Activated CD4-positive, alpha-beta memory T cell treated with anti-CD3 and anti-CD28 coated beads for 36 hours (primary cell): ENCODE results near the gene NOP14. TPM values are rescaled to one million over a fixed set of nuclear protein-coding genes. Genes with fewer than 3 reads are reported as not detected.
"Not testable (repeated sequence)": the region's sequence is repeated elsewhere in the genome, so short reads cannot be mapped to it uniquely, and the experiment has no call there.

Source experiments
- CTCF ChIA-PET: fragments of 350-600 bp; sonication (Branson Sonifier 250); formaldehyde crosslinking; loops from one replicate; lab custom pipeline; 2021; ENCODE audit warnings: antibody characterized with exemption, inconsistent platforms; lab: Charles Lee
- POLR2A ChIA-PET: fragments of 350-600 bp; sonication (Branson Sonifier 250); formaldehyde crosslinking; loops from one replicate; lab custom pipeline; 2021; ENCODE audit warnings: antibody characterized with exemption; lab: Charles Lee
- DNase-seq: peaks from one replicate; pipeline ENCODE4 v3.0.0-alpha.2; 2020
- H3K27ac Mint-ChIP-seq: one replicate; pipeline ENCODE4 v1.8.0; 2021; ENCODE audit warnings: mixed read lengths
- H3K27me3 Mint-ChIP-seq: one replicate; pipeline ENCODE4 v1.8.0; 2021; ENCODE audit warnings: mixed read lengths
- H3K36me3 Mint-ChIP-seq: one replicate; pipeline ENCODE4 v1.8.0; 2021; ENCODE audit warnings: mixed read lengths
- H3K4me1 Mint-ChIP-seq: one replicate; pipeline ENCODE4 v1.8.0; 2021; ENCODE audit warnings: low read depth, mixed read lengths
- H3K4me3 Mint-ChIP-seq: one replicate; pipeline ENCODE4 v1.8.0; 2021; ENCODE audit warnings: mild to moderate bottlenecking, mixed read lengths
- H3K9me3 Mint-ChIP-seq: one replicate; pipeline ENCODE4 v1.8.0; 2021; ENCODE audit warnings: mixed read lengths
- intact Hi-C: fragments of 100-400 bp; cut with micrococcal nuclease; formaldehyde crosslinking; loops from one replicate; pipeline ENCODE4 v1.15.1; 2023
- total RNA-seq, 2 experiments: library from RNA; stranded (reverse); gene quantifications; one replicate each; pipeline ENCODE4 v1.2.3, GENCODE V29; 2021

Gene NOP14
- 10 to 100 TPM; 67.4 to 73.4 TPM for total RNA-seq

- Mint-ChIP-seq H3K9me3 (no peaks in the 10 kb centered on the region), H3K4me1 (peaks cover 30% of the 10 kb centered on the region), H3K27me3 (no peaks in the 10 kb centered on the region), H3K27ac (peak within 1 kb of the TSS; percentile 94), H3K4me3 (peak within 1 kb of the TSS; percentile 78), H3K36me3 (peaks cover 19% of the 10 kb centered on the region)
- peak; percentile 98 for DNase-seq
- POLR2A ChIA-PET: interaction anchor here (0.6 to 3.6 kb wide), 11 partner anchors 9 to 550 kb away, joined by 3 to 70 read pairs (median 5); no protein-coding TSS in a partner anchor
- intact Hi-C loops: loop anchor here (1.0 to 5.0 kb wide), 5 partner anchors 111 to 546 kb away; partner anchors contain the start of genes CFAP99, FAM193A, HTT and HTT-AS
- CTCF ChIA-PET: interaction anchor here (1.2 to 4.2 kb wide), 17 partner anchors 9 to 217 kb away, joined by 3 to 25 read pairs (median 5); no protein-coding TSS in a partner anchor
These were observed at the start of gene NOP14, which contains the start of gene GRK4 for GRCh38 chr4:2963175-2963965. Gene NOP14 (minus strand): TSS chr4:2963406. CDS start chr4:2963319, 87 bp downstream. Gene GRK4 (plus strand): TSS chr4:2963571. CDS start chr4:2964071, 500 bp downstream.

- POLR2A ChIA-PET: no interaction called here
- H3K4me1 Mint-ChIP-seq: peaks cover 27% of the 10 kb centered on the region
- CTCF ChIA-PET: no interaction called here
- no peak overlapping the region for H3K27ac Mint-ChIP-seq
- H3K36me3 Mint-ChIP-seq: no peaks in the 10 kb centered on the region
- H3K4me3 Mint-ChIP-seq: no peak overlapping the region
- intact Hi-C loops: no loop called here
- H3K9me3 Mint-ChIP-seq: peaks cover 10% of the 10 kb centered on the region
- no peak for DNase-seq
- H3K27me3 Mint-ChIP-seq: peaks cover 20% of the 10 kb centered on the region
These were observed 48.4 kb upstream of the NOP14 start for GRCh38 chr4:3011456-3012220.

- H3K27ac Mint-ChIP-seq: no peak overlapping the region
- peaks cover 22% of the 10 kb centered on the region for H3K27me3 Mint-ChIP-seq
- H3K4me1 Mint-ChIP-seq: peaks cover 27% of the 10 kb centered on the region
- no peak for DNase-seq
- intact Hi-C loops: loop anchor here (1.0 kb wide), 1 partner anchor 10 kb away; no protein-coding TSS in a partner anchor
- no peak overlapping the region for H3K4me3 Mint-ChIP-seq
- H3K9me3 Mint-ChIP-seq: peaks cover 10% of the 10 kb centered on the region
- ChIA-PET CTCF (no interaction called here), POLR2A (no interaction called here)
- H3K36me3 Mint-ChIP-seq: no peaks in the 10 kb centered on the region
These were observed 47.8 kb upstream of the NOP14 start for GRCh38 chr4:3010998-3011397.

GRCh38 chr4:3010577-3010976 lies 47.4 kb upstream of the NOP14 start:
- H3K4me1 Mint-ChIP-seq: peaks cover 27% of the 10 kb centered on the region
- peaks cover 22% of the 10 kb centered on the region for H3K27me3 Mint-ChIP-seq
- H3K27ac Mint-ChIP-seq: no peak overlapping the region
- POLR2A ChIA-PET: no interaction called here
- H3K9me3 Mint-ChIP-seq: peaks cover 10% of the 10 kb centered on the region
- DNase-seq: no peak
- CTCF ChIA-PET: interaction anchor here (1.8 kb wide), 1 partner anchor 27 kb away, joined by 9 read pairs; no protein-coding TSS in a partner anchor
- no peak overlapping the region for H3K4me3 Mint-ChIP-seq
- intact Hi-C loops: loop anchor here (1.0 kb wide), 1 partner anchor 11 kb away; no protein-coding TSS in a partner anchor
- no peaks in the 10 kb centered on the region for H3K36me3 Mint-ChIP-seq

GRCh38 chr4:3009422-3009821 lies 46.2 kb upstream of the NOP14 start:
- CTCF ChIA-PET: interaction anchor here (0.6 to 2.0 kb wide), 11 partner anchors 12 to 140 kb away, joined by 3 to 9 read pairs (median 3); partner anchors contain the start of genes GRK4 and NOP14
- peak; percentile 62 for DNase-seq
- Mint-ChIP-seq H3K4me3 (no peak overlapping the region), H3K27me3 (peaks cover 18% of the 10 kb centered on the region), H3K27ac (peak overlapping the region; percentile 45), H3K9me3 (peaks cover 10% of the 10 kb centered on the region), H3K4me1 (peaks cover 25% of the 10 kb centered on the region), H3K36me3 (no peaks in the 10 kb centered on the region)
- POLR2A ChIA-PET: interaction anchor here (1.3 kb wide), 1 partner anchor 32 kb away, joined by 4 read pairs; no protein-coding TSS in a partner anchor
- intact Hi-C loops: loop anchor here (1.0 kb wide), 1 partner anchor 28 kb away; no protein-coding TSS in a partner anchor

- Mint-ChIP-seq H3K4me1 (peaks cover 15% of the 10 kb centered on the region), H3K27ac (no peak overlapping the region), H3K36me3 (no peaks in the 10 kb centered on the region), H3K9me3 (peaks cover 10% of the 10 kb centered on the region), H3K27me3 (peaks cover 12% of the 10 kb centered on the region), H3K4me3 (no peak overlapping the region)
- ChIA-PET CTCF (interaction anchor here (1.1 to 1.5 kb wide), 3 partner anchors 27 to 34 kb away, joined by 3 read pairs; no protein-coding TSS in a partner anchor), POLR2A (no interaction called here)
- DNase-seq: no peak
- intact Hi-C loops: no loop called here
These were observed 44.5 kb upstream of the NOP14 start for GRCh38 chr4:3007724-3008123.

GRCh38 chr4:2996415-2996814 lies 33.2 kb upstream of the NOP14 start:
- Mint-ChIP-seq H3K9me3 (no peaks in the 10 kb centered on the region), H3K4me1 (no peaks in the 10 kb centered on the region), H3K27ac (no peak overlapping the region), H3K36me3 (no peaks in the 10 kb centered on the region), H3K27me3 (no peaks in the 10 kb centered on the region), H3K4me3 (no peak overlapping the region)
- DNase-seq: no peak
- ChIA-PET POLR2A (no interaction called here), CTCF (interaction anchor here (2.9 kb wide), 1 partner anchor 19 kb away, joined by 9 read pairs; no protein-coding TSS in a partner anchor)
- intact Hi-C loops: no loop called here

- CTCF ChIA-PET: interaction anchor here (0.6 to 2.9 kb wide), 2 partner anchors 18 to 493 kb away, joined by 4 to 9 read pairs; no protein-coding TSS in a partner anchor
- H3K36me3 Mint-ChIP-seq: no peaks in the 10 kb centered on the region
- POLR2A ChIA-PET: interaction anchor here (0.6 kb wide), 2 partner anchors 309 to 862 kb away, joined by 4 read pairs; no protein-coding TSS in a partner anchor
These were observed 32.5 kb upstream of the NOP14 start for GRCh38 chr4:2995546-2996265.

GRCh38 chr4:2994917-2995316 lies 31.7 kb upstream of the NOP14 start:
- H3K9me3 Mint-ChIP-seq: no peaks in the 10 kb centered on the region
- CTCF ChIA-PET: interaction anchor here (0.6 to 2.9 kb wide), 3 partner anchors 17 to 492 kb away, joined by 3 to 9 read pairs (median 4); no protein-coding TSS in a partner anchor
- no peak overlapping the region for H3K27ac Mint-ChIP-seq
- intact Hi-C loops: no loop called here
- peaks cover 5% of the 10 kb centered on the region for H3K27me3 Mint-ChIP-seq
- H3K4me3 Mint-ChIP-seq: no peak overlapping the region
- no peaks in the 10 kb centered on the region for H3K36me3 Mint-ChIP-seq
- no peaks in the 10 kb centered on the region for H3K4me1 Mint-ChIP-seq
- DNase-seq: no peak
- POLR2A ChIA-PET: interaction anchor here (0.7 kb wide), 1 partner anchor 31 kb away, joined by 3 read pairs; no protein-coding TSS in a partner anchor

More at GRCh38 chr4:2995546-2996265, 32.5 kb upstream of the NOP14 start:
- H3K4me1 Mint-ChIP-seq: no peaks in the 10 kb centered on the region
- no peak overlapping the region for H3K27ac Mint-ChIP-seq
- intact Hi-C loops: no loop called here
- peaks cover 3% of the 10 kb centered on the region for H3K27me3 Mint-ChIP-seq
- DNase-seq: no peak
- no peak overlapping the region for H3K4me3 Mint-ChIP-seq
- H3K9me3 Mint-ChIP-seq: no peaks in the 10 kb centered on the region

- no peak for DNase-seq
- no peak overlapping the region for H3K27ac Mint-ChIP-seq
- no peak overlapping the region for H3K4me3 Mint-ChIP-seq
- no peaks in the 10 kb centered on the region for H3K4me1 Mint-ChIP-seq
- intact Hi-C loops: no loop called here
- no peaks in the 10 kb centered on the region for H3K9me3 Mint-ChIP-seq
- POLR2A ChIA-PET: no interaction called here
- peaks cover 6% of the 10 kb centered on the region for H3K27me3 Mint-ChIP-seq
- H3K36me3 Mint-ChIP-seq: no peaks in the 10 kb centered on the region
- CTCF ChIA-PET: no interaction called here
These were observed 28.0 kb upstream of the NOP14 start for GRCh38 chr4:2991243-2991642.

- POLR2A ChIA-PET, H3K4me1 Mint-ChIP-seq: not testable (repeated sequence)
- CTCF ChIA-PET: interaction anchor here (1.0 kb wide), 1 partner anchor 30 kb away, joined by 3 read pairs; no protein-coding TSS in a partner anchor
These were observed 20.5 kb upstream of the NOP14 start for GRCh38 chr4:2983715-2984114.

More at GRCh38 chr4:2983715-2984114, 20.5 kb upstream of the NOP14 start:
- H3K27me3 Mint-ChIP-seq, H3K4me3 Mint-ChIP-seq, H3K27ac Mint-ChIP-seq, intact Hi-C loops, DNase-seq, H3K36me3 Mint-ChIP-seq: not testable (repeated sequence)
- H3K9me3 Mint-ChIP-seq: peaks cover 15% of the 10 kb centered on the region
